ENCODE measurements around the gene MBNL1.
A peak's percentile ranks its signal among the peaks of the same experiment; 100 is the strongest.

The MBNL1 gene

GRCh38 chr3:152264378-152264777, 4.4 kb upstream of the MBNL1 start:
- Histone ChIP-seq H3K36me3 (ENCODE audit: control insufficient read depth, insufficient read depth, low read length) (no peaks in the 10 kb centered on the region), H3K27me3 (ENCODE audit: control insufficient read depth, insufficient read depth, low read length) (peaks cover 20% of the 10 kb centered on the region), H3K27ac (ENCODE audit: low read depth, low read length) (no peak overlapping the region), H3K4me3 (ENCODE audit: low read depth, low read length) (no peak overlapping the region), H3K9ac (ENCODE audit: low read depth, low read length) (no peak overlapping the region), H3K9me3 (ENCODE audit: control insufficient read depth, insufficient read depth, low read length) (no peaks in the 10 kb centered on the region), H3K4me1 (ENCODE audit: control insufficient read depth, insufficient read depth, low read length) (peaks cover 9% of the 10 kb centered on the region; the same call in 1 of the 2 replicates)

GRCh38 chr3:152266221-152266995, 2.3 kb upstream of the MBNL1 start:
- H3K4me3 ChIP-seq (ENCODE audit: low read depth, low read length): no peak overlapping the region
- no peak overlapping the region for H3K9ac ChIP-seq (ENCODE audit: low read depth, low read length)

GRCh38 chr3:152267831-152268554, 736 bp upstream of the MBNL1 start:
- Histone ChIP-seq H3K4me3 (ENCODE audit: low read depth, low read length) (peak overlapping the region; percentile 83), H3K27ac (ENCODE audit: low read depth, low read length) (peak overlapping the region; percentile 78), H3K36me3 (ENCODE audit: control insufficient read depth, insufficient read depth, low read length) (no peaks in the 10 kb centered on the region), H3K4me1 (ENCODE audit: control insufficient read depth, insufficient read depth, low read length) (peaks cover 23% of the 10 kb centered on the region), H3K9me3 (ENCODE audit: control insufficient read depth, insufficient read depth, low read length) (no peaks in the 10 kb centered on the region), H3K9ac (ENCODE audit: low read depth, low read length) (peak overlapping the region; percentile 86), H3K27me3 (ENCODE audit: control insufficient read depth, insufficient read depth, low read length) (peaks cover 20% of the 10 kb centered on the region)

More at GRCh38 chr3:152266221-152266995, 2.3 kb upstream of the MBNL1 start:
- Histone ChIP-seq H3K27ac (ENCODE audit: low read depth, low read length) (no peak overlapping the region), H3K4me1 (ENCODE audit: control insufficient read depth, insufficient read depth, low read length) (peaks cover 14% of the 10 kb centered on the region), H3K36me3 (ENCODE audit: control insufficient read depth, insufficient read depth, low read length) (no peaks in the 10 kb centered on the region), H3K9me3 (ENCODE audit: control insufficient read depth, insufficient read depth, low read length) (no peaks in the 10 kb centered on the region), H3K27me3 (ENCODE audit: control insufficient read depth, insufficient read depth, low read length) (peaks cover 20% of the 10 kb centered on the region)

GRCh38 chr3:152269056-152269830, 514 bp downstream of the MBNL1 start:
- Histone ChIP-seq H3K4me1 (ENCODE audit: control insufficient read depth, insufficient read depth, low read length) (peaks cover 24% of the 10 kb centered on the region), H3K27ac (ENCODE audit: low read depth, low read length) (peak overlapping the region; percentile 85), H3K9me3 (ENCODE audit: control insufficient read depth, insufficient read depth, low read length) (no peaks in the 10 kb centered on the region), H3K9ac (ENCODE audit: low read depth, low read length) (peak overlapping the region; percentile 86), H3K4me3 (ENCODE audit: low read depth, low read length) (peak overlapping the region; percentile 83), H3K27me3 (ENCODE audit: control insufficient read depth, insufficient read depth, low read length) (peaks cover 20% of the 10 kb centered on the region), H3K36me3 (ENCODE audit: control insufficient read depth, insufficient read depth, low read length) (no peaks in the 10 kb centered on the region)

GRCh38 chr3:152269831-152270734, 1.4 kb downstream of the MBNL1 start:
- peaks cover 24% of the 10 kb centered on the region for H3K4me1 ChIP-seq (ENCODE audit: control insufficient read depth, insufficient read depth, low read length)
- H3K9me3 ChIP-seq (ENCODE audit: control insufficient read depth, insufficient read depth, low read length): no peaks in the 10 kb centered on the region
- peaks cover 20% of the 10 kb centered on the region for H3K27me3 ChIP-seq (ENCODE audit: control insufficient read depth, insufficient read depth, low read length)
- H3K4me3 ChIP-seq (ENCODE audit: low read depth, low read length): peak overlapping the region; percentile 83
- peak overlapping the region; percentile 13 for H3K27ac ChIP-seq (ENCODE audit: low read depth, low read length)
- no peaks in the 10 kb centered on the region for H3K36me3 ChIP-seq (ENCODE audit: control insufficient read depth, insufficient read depth, low read length)
- H3K9ac ChIP-seq (ENCODE audit: low read depth, low read length): peak overlapping the region; percentile 86

GRCh38 chr3:152270937-152271336, 2.2 kb downstream of the MBNL1 start:
- H3K27ac ChIP-seq (ENCODE audit: low read depth, low read length): no peak overlapping the region
- H3K9me3 ChIP-seq (ENCODE audit: control insufficient read depth, insufficient read depth, low read length): no peaks in the 10 kb centered on the region
- peak overlapping the region; percentile 83; the same call in 1 of the 2 replicates for H3K4me3 ChIP-seq (ENCODE audit: low read depth, low read length)

GRCh38 chr3:152271501-152272236, 2.9 kb downstream of the MBNL1 start:
- peaks cover 17% of the 10 kb centered on the region for H3K27me3 ChIP-seq (ENCODE audit: control insufficient read depth, insufficient read depth, low read length)
- no peaks in the 10 kb centered on the region for H3K36me3 ChIP-seq (ENCODE audit: control insufficient read depth, insufficient read depth, low read length)
- H3K4me1 ChIP-seq (ENCODE audit: control insufficient read depth, insufficient read depth, low read length): peaks cover 24% of the 10 kb centered on the region
- no peak overlapping the region for H3K27ac ChIP-seq (ENCODE audit: low read depth, low read length)
- H3K9me3 ChIP-seq (ENCODE audit: control insufficient read depth, insufficient read depth, low read length): no peaks in the 10 kb centered on the region
- H3K9ac ChIP-seq (ENCODE audit: low read depth, low read length): no peak overlapping the region
- H3K4me3 ChIP-seq (ENCODE audit: low read depth, low read length): no peak overlapping the region; the same call in 1 of the 2 replicates

More at GRCh38 chr3:152270937-152271336, 2.2 kb downstream of the MBNL1 start:
- no peaks in the 10 kb centered on the region for H3K36me3 ChIP-seq (ENCODE audit: control insufficient read depth, insufficient read depth, low read length)
- H3K27me3 ChIP-seq (ENCODE audit: control insufficient read depth, insufficient read depth, low read length): peaks cover 20% of the 10 kb centered on the region
- no peak overlapping the region for H3K9ac ChIP-seq (ENCODE audit: low read depth, low read length)
- H3K4me1 ChIP-seq (ENCODE audit: control insufficient read depth, insufficient read depth, low read length): peaks cover 24% of the 10 kb centered on the region

- Histone ChIP-seq H3K36me3 (ENCODE audit: control insufficient read depth, insufficient read depth, low read length) (no peaks in the 10 kb centered on the region), H3K27ac (ENCODE audit: low read depth, low read length) (no peak overlapping the region), H3K9ac (ENCODE audit: low read depth, low read length) (no peak overlapping the region), H3K4me1 (ENCODE audit: control insufficient read depth, insufficient read depth, low read length) (peaks cover 21% of the 10 kb centered on the region), H3K9me3 (ENCODE audit: control insufficient read depth, insufficient read depth, low read length) (no peaks in the 10 kb centered on the region), H3K4me3 (ENCODE audit: low read depth, low read length) (no peak overlapping the region), H3K27me3 (ENCODE audit: control insufficient read depth, insufficient read depth, low read length) (peaks cover 5% of the 10 kb centered on the region)
Measured at GRCh38 chr3:152272771-152273242, 4.1 kb downstream of the MBNL1 start.

GRCh38 chr3:152276681-152277080, 8.0 kb downstream of the MBNL1 start:
- Histone ChIP-seq H3K27me3 (ENCODE audit: control insufficient read depth, insufficient read depth, low read length) (no peaks in the 10 kb centered on the region), H3K9me3 (ENCODE audit: control insufficient read depth, insufficient read depth, low read length) (no peaks in the 10 kb centered on the region), H3K4me3 (ENCODE audit: low read depth, low read length) (no peak overlapping the region), H3K27ac (ENCODE audit: low read depth, low read length) (no peak overlapping the region), H3K36me3 (ENCODE audit: control insufficient read depth, insufficient read depth, low read length) (no peaks in the 10 kb centered on the region), H3K4me1 (ENCODE audit: control insufficient read depth, insufficient read depth, low read length) (peaks cover 24% of the 10 kb centered on the region; the same call in 1 of the 2 replicates), H3K9ac (ENCODE audit: low read depth, low read length) (no peak overlapping the region)
